ENCODE data around the gene MYCN. TPM values are rescaled to one million over a fixed set of nuclear protein-coding genes. Genes with fewer than 3 reads are reported as not detected.

The MYCN gene
- not detected in 2 replicates for total RNA-seq

DNA sequence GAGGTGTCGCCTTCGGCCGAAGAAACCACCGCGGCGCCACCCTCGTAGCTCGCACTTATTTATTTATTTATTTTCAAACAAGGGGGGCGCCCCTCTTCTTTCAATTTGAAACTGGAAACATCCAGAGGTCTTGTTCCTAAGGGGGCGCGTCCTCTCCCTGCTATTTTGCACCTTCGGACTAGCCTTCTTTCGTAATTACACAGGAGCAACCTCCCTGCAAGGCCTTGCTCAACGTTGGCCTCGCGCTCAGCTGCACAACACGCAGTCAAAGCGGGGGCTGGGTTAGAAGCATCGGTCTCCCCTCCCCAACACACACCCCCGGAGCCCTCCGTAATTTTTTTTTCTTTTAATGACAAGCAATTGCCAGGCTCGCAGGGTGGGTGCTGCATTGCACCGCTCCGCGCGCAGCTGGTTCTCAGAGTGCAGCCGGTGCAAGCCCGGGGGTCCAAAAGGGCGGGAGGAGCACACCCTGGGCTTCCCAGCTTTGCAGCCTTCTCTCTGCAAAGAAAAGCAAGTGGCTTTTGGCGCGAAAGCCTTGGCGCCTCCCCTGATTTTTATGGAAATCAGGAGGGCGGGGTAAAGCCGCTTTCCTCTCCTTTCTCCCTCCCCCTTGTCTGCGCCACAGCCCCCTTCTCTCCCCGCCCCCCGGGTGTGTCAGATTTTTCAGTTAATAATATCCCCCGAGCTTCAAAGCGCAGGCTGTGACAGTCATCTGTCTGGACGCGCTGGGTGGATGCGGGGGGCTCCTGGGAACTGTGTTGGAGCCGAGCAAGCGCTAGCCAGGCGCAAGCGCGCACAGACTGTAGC is at the start of gene MYCN:
Gene MYCN, plus strand, starts transcription at position 697 of the 807 bp plus-strand sequence. CDS start 1,515 bp downstream, outside the sequence.

